ENCODE measurements around the gene MEF2C. TPM values are rescaled to one million over a fixed set of nuclear protein-coding genes. Genes with fewer than 3 reads are reported as not detected.

The MEF2C gene
- total and polyA plus RNA-seq, 7 experiments from 2014 or later: 0.07 to 40.0 (median 2.2) TPM

GRCh38 chr5:88821161-88821560, 61.8 kb downstream of the MEF2C start:
- H3K27ac ChIP-seq (ENCODE audit: low read depth, low read length): no peak overlapping the region
- H3K4me3 ChIP-seq (ENCODE audit: low read length): no peak overlapping the region
- no peaks in the 10 kb centered on the region for H3K9me3 ChIP-seq (ENCODE audit: control insufficient read depth in 2 of 3, low read length in 3 of 3)
- DNase-seq (no peak), ATAC-seq (no peak)
- Mint-ChIP-seq H3K36me3 (no peaks in the 10 kb centered on the region), H3K4me3 (no peak overlapping the region), H3K27ac (no peak overlapping the region), H3K9me3 (no peaks in the 10 kb centered on the region), H3K4me1 (peaks cover 0 to 7% (median 5%) of the 10 kb centered on the region in 7 donors), H3K27me3 (peaks cover 10 to 19% (median 14%) of the 10 kb centered on the region in 5 donors)
- no peaks in the 10 kb centered on the region for H3K4me1 ChIP-seq (ENCODE audit: control insufficient read depth in 2 of 2, insufficient read depth in 2 of 2, low read length in 2 of 2)
- H3K27me3 ChIP-seq (ENCODE audit: control insufficient read depth in 2 of 2, insufficient read depth in 2 of 2, low read length in 2 of 2): no peaks in the 10 kb centered on the region
- H3K36me3 ChIP-seq (ENCODE audit: control insufficient read depth in 2 of 3, insufficient read depth in 3 of 3, low read length in 3 of 3): no peaks in the 10 kb centered on the region
- intact Hi-C loops (cut with micrococcal nuclease): no loop called here
- CTCF ChIA-PET: no interaction called here
- POLR2A ChIA-PET: no interaction called here

GRCh38 chr5:88820581-88820980, 62.4 kb downstream of the MEF2C start:
- no peak for DNase-seq
- ChIA-PET CTCF (interaction anchor here (0.7 kb wide), 2 partner anchors 612 to 1144 kb away, joined by 3 read pairs; no protein-coding TSS in a partner anchor), POLR2A (no interaction called here)
- no peak overlapping the region for H3K27ac ChIP-seq (ENCODE audit: low read depth, low read length)
- intact Hi-C loops (cut with micrococcal nuclease): no loop called here
- H3K27me3 ChIP-seq (ENCODE audit: control insufficient read depth in 2 of 2, insufficient read depth in 2 of 2, low read length in 2 of 2): no peaks in the 10 kb centered on the region
- no peaks in the 10 kb centered on the region for H3K36me3 ChIP-seq (ENCODE audit: control insufficient read depth in 2 of 3, insufficient read depth in 3 of 3, low read length in 3 of 3)
- ATAC-seq: no peak
- H3K4me3 Mint-ChIP-seq: no peak overlapping the region
- H3K9me3 ChIP-seq (ENCODE audit: control insufficient read depth in 2 of 3, low read length in 3 of 3): no peaks in the 10 kb centered on the region
- H3K4me3 ChIP-seq (ENCODE audit: low read length): no peak overlapping the region
- no peaks in the 10 kb centered on the region for H3K9me3 Mint-ChIP-seq
- no peaks in the 10 kb centered on the region for H3K36me3 Mint-ChIP-seq
- peaks cover 10 to 19% (median 14%) of the 10 kb centered on the region in 5 donors for H3K27me3 Mint-ChIP-seq
- H3K27ac Mint-ChIP-seq: no peak overlapping the region
- H3K4me1 Mint-ChIP-seq: peaks cover 0 to under 1% (median under 1%) of the 10 kb centered on the region in 7 donors
- H3K4me1 ChIP-seq (ENCODE audit: control insufficient read depth in 2 of 2, insufficient read depth in 2 of 2, low read length in 2 of 2): no peaks in the 10 kb centered on the region

DNA sequence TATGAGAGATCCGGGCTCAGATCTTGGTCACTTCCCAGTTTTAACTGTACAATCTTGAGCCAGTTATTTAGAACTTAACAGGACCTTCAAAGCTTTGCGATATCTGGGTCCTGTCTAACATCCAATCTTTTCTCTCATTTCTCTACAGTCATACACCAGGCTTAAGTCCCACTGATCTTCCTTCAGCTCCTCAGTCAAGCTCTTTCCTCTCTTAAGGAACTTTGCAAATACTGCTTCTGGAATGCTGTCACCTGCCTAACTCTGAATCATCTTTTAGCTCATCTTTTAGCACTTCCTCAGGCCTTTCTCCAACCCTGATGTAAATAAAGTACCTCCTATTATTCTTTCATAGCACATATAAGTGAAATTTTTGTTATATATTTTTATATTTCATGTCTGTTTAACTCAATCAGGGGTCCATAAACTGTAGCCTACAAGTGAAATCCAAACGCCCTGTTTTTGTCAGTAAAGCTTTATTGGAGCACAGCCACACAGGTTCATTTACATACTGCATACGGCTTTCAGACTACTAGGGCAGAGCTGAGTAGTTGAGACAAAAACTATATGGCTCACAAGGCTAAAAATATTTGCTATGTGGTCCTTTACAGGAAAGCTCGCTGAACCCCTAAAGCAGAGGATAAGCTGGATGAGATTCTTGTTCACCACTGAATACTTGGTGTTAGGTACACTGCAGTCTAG, 63.5 kb downstream of the MEF2C start:
- POLR2A ChIA-PET: no interaction called here

GRCh38 chr5:88818296-88818695, 64.7 kb downstream of the MEF2C start:
- no peaks in the 10 kb centered on the region for H3K9me3 Mint-ChIP-seq
- H3K27me3 Mint-ChIP-seq: peaks cover 6 to 16% (median 10%) of the 10 kb centered on the region in 5 donors
- CTCF ChIA-PET: no interaction called here
- Histone ChIP-seq H3K27ac (ENCODE audit: low read depth, low read length) (no peak overlapping the region), H3K9me3 (ENCODE audit: control insufficient read depth in 2 of 3, low read length in 3 of 3) (no peaks in the 10 kb centered on the region), H3K4me1 (ENCODE audit: control insufficient read depth in 2 of 2, insufficient read depth in 2 of 2, low read length in 2 of 2) (no peaks in the 10 kb centered on the region), H3K4me3 (ENCODE audit: low read length) (no peak overlapping the region), H3K27me3 (ENCODE audit: control insufficient read depth in 2 of 2, insufficient read depth in 2 of 2, low read length in 2 of 2) (no peaks in the 10 kb centered on the region), H3K36me3 (ENCODE audit: control insufficient read depth in 2 of 3, insufficient read depth in 3 of 3, low read length in 3 of 3) (no peaks in the 10 kb centered on the region)
- POLR2A ChIA-PET: no interaction called here
- peaks cover 0 to 2% (median 0%) of the 10 kb centered on the region in 7 donors for H3K4me1 Mint-ChIP-seq
- H3K4me3 Mint-ChIP-seq: no peak overlapping the region
- DNase-seq: no peak
- no peak for ATAC-seq
- H3K36me3 Mint-ChIP-seq: no peaks in the 10 kb centered on the region
- intact Hi-C loops (cut with micrococcal nuclease): no loop called here
- no peak overlapping the region for H3K27ac Mint-ChIP-seq

More for the DNA sequence above, 63.5 kb downstream of the MEF2C start:
- Histone ChIP-seq H3K4me3 (ENCODE audit: low read length) (no peak overlapping the region), H3K4me1 (ENCODE audit: control insufficient read depth in 2 of 2, insufficient read depth in 2 of 2, low read length in 2 of 2) (no peaks in the 10 kb centered on the region), H3K27ac (ENCODE audit: low read depth, low read length) (no peak overlapping the region), H3K36me3 (ENCODE audit: control insufficient read depth in 2 of 3, insufficient read depth in 3 of 3, low read length in 3 of 3) (no peaks in the 10 kb centered on the region), H3K9me3 (ENCODE audit: control insufficient read depth in 2 of 3, low read length in 3 of 3) (no peaks in the 10 kb centered on the region), H3K27me3 (ENCODE audit: control insufficient read depth in 2 of 2, insufficient read depth in 2 of 2, low read length in 2 of 2) (no peaks in the 10 kb centered on the region)
- Mint-ChIP-seq H3K4me1 (peaks cover 0 to 2% (median 0%) of the 10 kb centered on the region in 7 donors), H3K4me3 (no peak overlapping the region), H3K9me3 (no peaks in the 10 kb centered on the region), H3K27ac (no peak overlapping the region), H3K36me3 (no peaks in the 10 kb centered on the region), H3K27me3 (peaks cover 10 to 19% (median 14%) of the 10 kb centered on the region in 5 donors)
- ATAC-seq: no peak
- CTCF ChIA-PET: no interaction called here
- no peak for DNase-seq
- intact Hi-C loops (cut with micrococcal nuclease): no loop called here

- Histone ChIP-seq H3K4me1 (ENCODE audit: control insufficient read depth in 2 of 2, insufficient read depth in 2 of 2, low read length in 2 of 2) (no peaks in the 10 kb centered on the region), H3K27me3 (ENCODE audit: control insufficient read depth in 2 of 2, insufficient read depth in 2 of 2, low read length in 2 of 2) (no peaks in the 10 kb centered on the region), H3K9me3 (ENCODE audit: control insufficient read depth in 2 of 3, low read length in 3 of 3) (no peaks in the 10 kb centered on the region), H3K4me3 (ENCODE audit: low read length) (no peak overlapping the region), H3K27ac (ENCODE audit: low read depth, low read length) (no peak overlapping the region), H3K36me3 (ENCODE audit: control insufficient read depth in 2 of 3, insufficient read depth in 3 of 3, low read length in 3 of 3) (no peaks in the 10 kb centered on the region)
- CTCF ChIA-PET: no interaction called here
- no peaks in the 10 kb centered on the region for H3K36me3 Mint-ChIP-seq
- H3K27me3 Mint-ChIP-seq: peaks cover 0 to 12% (median 4%) of the 10 kb centered on the region in 5 donors
- peaks cover 0 to 2% (median 0%) of the 10 kb centered on the region in 7 donors for H3K4me1 Mint-ChIP-seq
- no peaks in the 10 kb centered on the region for H3K9me3 Mint-ChIP-seq
- no peak for ATAC-seq
- no peak overlapping the region for H3K27ac Mint-ChIP-seq
- no peak for DNase-seq
- POLR2A ChIA-PET: interaction anchor here (0.6 kb wide), 1 partner anchor 1279 kb away, joined by 3 read pairs; no protein-coding TSS in a partner anchor
- intact Hi-C loops (cut with micrococcal nuclease): no loop called here
- no peak overlapping the region for H3K4me3 Mint-ChIP-seq
These were observed 66.8 kb downstream of the MEF2C start for GRCh38 chr5:88816195-88816594.

DNA sequence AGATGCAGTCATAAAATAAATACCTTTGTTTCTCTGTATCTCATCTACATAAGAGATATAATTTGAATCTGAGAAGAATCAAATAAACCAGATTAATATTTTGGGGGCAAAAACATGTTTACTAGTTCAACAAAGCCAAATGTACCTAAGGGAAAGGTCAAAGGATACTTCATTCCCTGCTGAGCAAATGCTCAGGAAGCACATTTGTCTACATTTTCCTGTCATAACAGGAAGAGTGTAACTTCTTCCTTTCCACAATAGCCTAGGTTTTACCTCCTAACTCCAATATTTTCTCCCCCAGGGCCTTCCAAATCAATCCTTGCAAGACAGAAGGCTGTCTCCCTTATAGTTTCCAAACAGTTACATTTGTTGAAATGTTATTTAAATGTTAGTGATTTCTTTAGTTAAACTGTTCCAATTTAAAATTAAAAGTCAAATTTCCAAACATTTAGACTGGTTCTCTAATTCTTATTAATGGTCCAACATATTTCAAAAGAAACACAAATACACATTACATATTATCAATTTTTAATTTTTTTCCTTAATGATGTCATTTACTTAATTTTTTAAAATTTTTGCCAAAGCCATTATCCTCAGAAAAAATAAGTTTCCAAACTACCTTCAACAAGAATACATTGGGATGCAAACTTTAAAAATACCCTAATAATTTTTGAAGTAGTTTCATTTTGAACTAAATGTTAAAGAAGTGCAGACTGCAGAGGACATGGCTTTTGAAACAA, 67.8 kb downstream of the MEF2C start:
- intact Hi-C loops (cut with micrococcal nuclease): no loop called here
- Mint-ChIP-seq H3K36me3 (no peaks in the 10 kb centered on the region), H3K4me1 (peaks cover 0 to 2% (median 0%) of the 10 kb centered on the region in 7 donors), H3K27ac (no peak overlapping the region), H3K9me3 (no peaks in the 10 kb centered on the region), H3K27me3 (peaks cover 0 to 10% (median 4%) of the 10 kb centered on the region in 5 donors), H3K4me3 (no peak overlapping the region)
- Histone ChIP-seq H3K4me1 (ENCODE audit: control insufficient read depth in 2 of 2, insufficient read depth in 2 of 2, low read length in 2 of 2) (no peaks in the 10 kb centered on the region), H3K36me3 (ENCODE audit: control insufficient read depth in 2 of 3, insufficient read depth in 3 of 3, low read length in 3 of 3) (no peaks in the 10 kb centered on the region), H3K9me3 (ENCODE audit: control insufficient read depth in 2 of 3, low read length in 3 of 3) (no peaks in the 10 kb centered on the region), H3K27me3 (ENCODE audit: control insufficient read depth in 2 of 2, insufficient read depth in 2 of 2, low read length in 2 of 2) (no peaks in the 10 kb centered on the region), H3K4me3 (ENCODE audit: low read length) (no peak overlapping the region), H3K27ac (ENCODE audit: low read depth, low read length) (no peak overlapping the region)
- ATAC-seq (no peak), DNase-seq (no peak)
- ChIA-PET POLR2A (no interaction called here), CTCF (no interaction called here)
